ENCODE results near the gene OR7G3. TPM values are rescaled to one million over a fixed set of nuclear protein-coding genes. Genes with fewer than 3 reads are reported as not detected.

The OR7G3 gene
- total RNA-seq, result not detected
- not detected for polyA plus RNA-seq (ENCODE audit: insufficient read length in 6 of 6)
- long read RNA-seq, donor 1, result 0 reads
- long read RNA-seq, donor 2, result 0 reads
- long read RNA-seq, donor 3, result 0 reads
- long read RNA-seq, donor 4, result 0 reads
- long read RNA-seq, donor 5, result 0 reads
- long read RNA-seq, donor 6, result 0 reads
- long read RNA-seq, donor 7, result 0 reads
- long read RNA-seq, donor 8, result 0 reads
- long read RNA-seq, donor 9, result 0 reads
- long read RNA-seq, donor 10, result 0 reads
- long read RNA-seq, donor 11, result 0 reads
- long read RNA-seq, donor 12, result 0 reads

DNA sequence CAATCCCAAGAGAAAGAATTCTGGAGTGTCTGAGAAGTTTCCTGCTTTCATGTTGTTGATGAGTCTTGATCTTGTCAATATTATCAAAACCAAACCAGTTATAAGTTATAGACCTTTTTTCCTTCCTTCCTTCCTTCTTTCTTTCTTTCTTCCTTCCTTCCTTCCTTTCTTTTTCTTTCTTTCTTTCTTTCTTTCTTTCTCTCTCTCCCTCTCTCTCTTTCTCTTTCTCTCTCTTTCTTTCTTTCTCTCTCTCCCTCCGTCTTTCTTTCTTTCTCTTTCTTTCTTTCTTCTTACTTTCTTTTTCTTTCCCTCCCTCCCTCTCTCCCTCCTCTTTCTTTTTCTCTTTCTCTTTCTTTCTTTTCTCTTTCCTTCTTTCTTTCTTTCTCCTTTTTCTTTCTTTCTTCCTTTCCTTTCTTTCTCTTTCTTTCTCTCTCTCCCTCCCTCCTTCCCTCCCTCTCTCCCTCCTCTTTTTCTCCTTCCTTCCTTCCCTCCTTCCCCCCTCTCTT, at the start of gene OR7G3:
TSS of gene OR7G3 (minus strand) at position 51 of the 506 bp plus-strand sequence. CDS start at position 51, 0 bp downstream.
- ATAC-seq, result no peak
- Histone ChIP-seq H3K4me1 (peaks cover 0 to 4% of the 10 kb centered on the region in 2 donors), H3K27ac (no peak within 1 kb of the TSS), H3K36me3 (no peaks in the 10 kb centered on the region), H3K9me3 (no peaks in the 10 kb centered on the region), H3K4me3 (no peak within 1 kb of the TSS), H3K27me3 (peaks cover 0 to 26% of the 10 kb centered on the region in 2 donors)
- no peak for TF ChIP-seq CTCF (IDR thresholded peaks at IDR 0.05)
- intact Hi-C loops (cut with DNase I), result no loop called here
- DNase-seq, result no peak

DNA sequence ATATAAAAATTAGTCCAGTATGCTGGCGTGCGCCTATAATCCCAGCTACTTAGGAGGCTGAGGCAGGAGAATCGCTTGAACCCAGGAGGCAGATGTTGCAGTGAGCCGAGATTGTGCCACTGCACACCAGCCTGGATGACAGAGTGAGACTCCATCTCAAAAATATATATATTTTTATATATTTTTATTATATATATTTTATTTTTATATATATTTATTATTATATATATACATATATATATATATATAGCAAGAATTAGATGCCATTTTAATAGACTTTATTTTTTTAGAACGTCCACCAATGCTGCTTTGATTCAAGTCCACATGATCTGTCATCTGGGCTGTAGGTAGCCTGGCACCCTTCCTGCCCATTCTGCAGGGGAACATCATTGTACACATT, 48.6 kb upstream of the OR7G3 start:
- no peak for TF ChIP-seq CTCF (IDR thresholded peaks at IDR 0.05)
- ATAC-seq, result no peak

DNA sequence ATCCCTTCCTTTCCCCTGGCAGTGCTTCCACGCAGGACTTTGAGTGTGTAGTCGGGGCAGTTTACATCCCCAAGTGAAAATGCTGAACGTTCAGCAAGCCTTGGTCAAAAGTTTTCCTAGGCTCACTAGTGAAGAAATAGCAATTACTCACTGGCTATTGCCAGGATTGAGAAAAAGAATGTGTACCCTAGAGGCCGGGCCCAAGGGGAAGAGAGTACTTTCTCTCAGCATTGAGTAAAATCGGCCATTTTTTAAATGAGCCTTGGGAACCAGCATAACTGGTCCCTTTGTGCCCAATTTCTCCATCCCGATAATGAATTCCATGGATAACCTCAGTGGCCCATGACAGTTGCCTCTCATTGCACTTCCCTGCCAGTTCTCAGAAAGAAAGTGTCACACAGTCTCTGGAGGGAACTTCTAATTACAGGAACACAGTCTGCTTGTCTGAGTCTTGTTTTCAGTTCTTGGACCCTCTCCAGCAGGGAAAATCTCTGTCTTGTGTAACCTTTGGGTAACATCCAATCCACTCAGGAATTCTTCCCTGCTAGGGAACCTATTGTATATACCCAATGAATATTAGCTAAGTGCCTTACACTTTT, 44.7 kb upstream of the OR7G3 start:
- Histone ChIP-seq H3K4me3 (no peak overlapping the region), H3K9me3 (no peaks in the 10 kb centered on the region), H3K27me3 (no peaks in the 10 kb centered on the region), H3K36me3 (peaks cover 0 to 3% of the 10 kb centered on the region in 2 donors), H3K27ac (no peak overlapping the region), H3K4me1 (no peaks in the 10 kb centered on the region)
- intact Hi-C loops (cut with DNase I), result no loop called here
- no peak for TF ChIP-seq CTCF (IDR thresholded peaks at IDR 0.05)
- no peak for ATAC-seq
- no peak for DNase-seq

More for the DNA sequence above, 48.6 kb upstream of the OR7G3 start:
- no peak for DNase-seq
- intact Hi-C loops (cut with DNase I), result no loop called here
- Histone ChIP-seq H3K4me3 (no peak overlapping the region), H3K9me3 (no peaks in the 10 kb centered on the region), H3K4me1 (no peaks in the 10 kb centered on the region), H3K27me3 (no peaks in the 10 kb centered on the region), H3K36me3 (no peaks in the 10 kb centered on the region), H3K27ac (no peak overlapping the region)

- intact Hi-C loops (cut with DNase I), result no loop called here
- peaks cover 0 to 13% of the 10 kb centered on the region in 2 donors for H3K9me3 ChIP-seq
- H3K4me1 ChIP-seq, result no peaks in the 10 kb centered on the region
- DNase-seq (no peak), ATAC-seq (no peak)
- H3K27ac ChIP-seq, result no peak overlapping the region
- no peak overlapping the region for H3K4me3 ChIP-seq
- no peak for TF ChIP-seq CTCF (IDR thresholded peaks at IDR 0.05)
- H3K36me3 ChIP-seq, result peaks cover 0 to 49% of the 10 kb centered on the region in 2 donors
- H3K27me3 ChIP-seq, result no peaks in the 10 kb centered on the region
Measured at GRCh38 chr19:9166846-9167245, 40.1 kb upstream of the OR7G3 start.

DNA sequence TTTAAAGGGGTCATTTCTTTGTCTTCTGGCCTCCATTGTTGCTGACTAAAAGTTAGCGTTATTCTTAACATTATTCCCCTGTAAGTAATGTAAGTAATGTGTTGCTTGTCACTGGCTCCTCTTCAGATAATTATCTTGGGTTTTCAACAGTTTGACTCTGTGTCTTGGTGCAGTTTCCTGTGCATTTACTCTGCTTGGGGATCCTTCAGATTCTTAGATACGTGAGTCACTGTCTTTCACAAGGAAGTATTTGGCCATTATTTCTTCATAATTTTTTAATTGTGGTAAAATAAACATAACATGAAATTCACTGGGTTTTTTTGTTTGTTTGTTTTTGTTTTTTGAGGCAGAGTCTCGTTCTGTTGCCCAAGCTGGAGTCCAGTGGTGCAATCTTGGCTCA, 38.5 kb upstream of the OR7G3 start:
- Histone ChIP-seq H3K27me3 (no peaks in the 10 kb centered on the region), H3K4me3 (no peak overlapping the region), H3K4me1 (no peaks in the 10 kb centered on the region), H3K27ac (no peak overlapping the region), H3K36me3 (peaks cover 0 to 65% of the 10 kb centered on the region in 2 donors), H3K9me3 (peaks cover 0 to 29% of the 10 kb centered on the region in 2 donors)
- TF ChIP-seq CTCF (IDR thresholded peaks at IDR 0.05), result no peak
- no peak for ATAC-seq
- intact Hi-C loops (cut with DNase I), result no loop called here
- DNase-seq, result no peak

Data from left lung (tissue), 14 donors.